Measurements from ENCODE around the gene MLST8.
"Not testable (repeated sequence)": the region's sequence is repeated elsewhere in the genome, so short reads cannot be mapped to it uniquely, and the experiment has no call there.

The MLST8 gene

DNA sequence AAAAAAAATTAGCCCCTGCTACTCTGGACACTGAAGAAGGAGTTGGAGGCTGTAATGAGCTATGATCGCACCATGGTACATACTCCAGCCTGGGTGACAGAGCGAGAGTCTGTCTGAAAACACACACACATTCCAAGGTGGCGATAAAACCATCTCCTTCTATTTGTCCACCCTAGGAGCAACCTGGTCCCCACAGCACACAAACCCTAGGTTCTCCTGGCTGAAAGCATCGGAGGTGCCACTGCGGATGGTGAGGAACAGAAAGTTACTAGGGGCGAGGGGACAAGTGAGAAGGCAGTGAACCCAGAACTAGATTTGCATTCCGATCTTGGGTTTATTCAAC is 47.5 kb downstream of the MLST8 start:
- no peak for DNase-seq

DNA sequence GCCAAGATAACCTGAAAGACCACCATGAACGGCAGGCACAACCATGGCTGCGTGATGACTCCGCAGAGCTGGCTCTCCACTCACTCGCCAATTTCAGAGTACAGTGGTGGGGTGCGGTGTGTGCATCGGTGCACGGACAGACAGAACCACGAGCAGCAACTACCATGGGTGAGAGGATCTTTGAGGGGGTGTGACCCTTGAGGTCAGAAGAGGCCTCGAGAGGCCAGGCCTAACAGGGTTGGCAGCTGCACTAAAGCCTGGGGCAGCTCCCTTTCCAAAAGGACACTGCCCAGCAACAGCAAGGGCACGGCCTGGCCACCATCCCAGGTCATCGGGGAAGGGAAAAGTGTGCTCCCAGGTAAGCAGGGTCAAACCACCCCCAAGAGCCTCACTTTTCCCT is 48.0 kb downstream of the MLST8 start:
- no peak for DNase-seq

DNA sequence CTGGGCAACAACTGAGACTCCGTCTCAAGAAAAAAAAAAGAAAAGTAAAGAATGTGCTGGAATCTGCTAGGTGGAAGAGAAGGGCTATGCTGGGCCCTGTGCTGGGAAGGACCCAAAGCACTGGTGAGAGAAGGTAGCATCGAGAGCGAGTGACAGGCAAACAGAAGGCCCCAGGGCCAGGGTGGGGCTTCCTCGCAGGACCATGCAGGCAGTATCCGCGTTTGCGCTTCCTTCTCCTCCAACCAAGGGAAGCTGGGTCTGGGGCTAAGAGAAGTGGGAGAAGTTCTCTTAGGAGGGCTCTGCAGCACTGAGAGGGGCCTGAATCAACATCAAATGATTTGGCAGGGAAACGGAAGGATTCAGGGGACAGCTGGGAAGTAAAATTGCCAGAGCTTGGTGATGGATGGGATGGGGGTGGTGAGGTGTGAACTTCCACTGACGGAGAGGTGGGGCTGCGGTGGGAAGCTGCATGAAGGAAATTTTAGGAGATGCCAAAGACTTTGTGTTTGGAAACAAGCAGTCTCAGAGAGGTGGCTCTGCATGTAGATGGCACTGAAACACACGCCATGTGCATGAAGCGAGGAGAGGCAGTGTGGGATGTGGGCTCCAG is 51.4 kb downstream of the MLST8 start:
- DNase-seq, result no peak

DNA sequence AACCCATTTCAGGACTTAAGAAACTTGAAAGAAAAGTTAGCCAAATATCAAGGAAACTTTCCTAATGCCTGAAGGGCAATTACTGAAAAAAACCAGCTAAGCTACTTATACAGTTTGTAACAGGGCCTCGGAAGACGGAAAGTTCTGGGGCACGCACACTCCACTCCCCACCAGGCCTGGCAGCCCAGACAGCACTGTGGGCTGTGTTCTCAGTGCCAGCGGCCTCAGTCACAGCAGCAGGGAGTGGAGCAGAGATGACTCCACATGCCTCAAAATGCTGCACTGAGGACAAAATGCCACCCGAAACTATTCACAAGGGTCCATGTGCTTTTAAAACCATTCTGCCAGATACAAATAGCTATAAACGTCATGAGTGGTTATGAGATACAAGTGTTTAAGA is 52.5 kb downstream of the MLST8 start:
- DNase-seq, result no peak

DNA sequence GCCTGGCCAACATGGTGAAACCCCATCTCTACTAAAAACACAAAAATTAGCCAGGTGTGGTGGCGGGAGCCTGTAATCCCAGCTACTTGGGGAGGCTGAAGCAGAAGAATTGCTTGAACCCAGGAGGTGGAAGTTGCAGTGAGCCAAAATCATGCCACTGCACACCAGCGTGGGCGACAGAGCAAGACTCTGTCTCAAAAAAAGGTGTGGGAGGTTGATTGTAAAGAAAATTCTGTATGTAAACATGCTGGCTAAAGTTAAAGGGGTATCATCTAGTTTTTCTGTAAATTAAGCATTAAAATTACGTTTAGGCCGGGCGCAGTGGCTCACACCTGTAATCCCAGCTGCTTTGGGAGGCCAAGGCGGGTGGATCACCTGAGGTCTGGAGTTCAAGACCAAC is 53.3 kb downstream of the MLST8 start:
- not testable (repeated sequence) for DNase-seq

Measured in activated CD4-positive, alpha-beta T cell treated with anti-CD3 and anti-CD28 coated beads, Interleukin-10, Interleukin-2, amounts not matched to agents 100 ng/mL and 50 ng/mL, durations not matched to agents 16 hours and 8 hours (primary cell).